Fibroblast of lung (primary cell): ENCODE results near the gene NFYC. TPM values are rescaled to one million over a fixed set of nuclear protein-coding genes. Genes with fewer than 3 reads are reported as not detected.

Source experiments
- DNase-seq, 2 donors: peaks; one replicate each; pipeline versions ENCODE4 v3.0.0 to v3.0.0-alpha.2; 2010; ENCODE audit warnings: low read depth in 2 of 2
- H2AFZ ChIP-seq: 2 replicates; pipeline ENCODE4 v1.5.1; 2012; ENCODE audit warnings: low read length, control low read depth, inconsistent platforms
- H3K27ac ChIP-seq: 2 replicates; pipeline ENCODE4 v1.5.1; 2011; ENCODE audit warnings: low read length, control low read depth; ENCODE audit not compliant: insufficient read depth
- H3K27me3 ChIP-seq: 2 replicates; pipeline ENCODE4 v1.5.1; 2011; ENCODE audit warnings: mild to moderate bottlenecking, low read length; ENCODE audit not compliant: control insufficient read depth, insufficient read depth
- H3K36me3 ChIP-seq: 2 replicates; pipeline ENCODE4 v1.5.1; 2011; ENCODE audit warnings: low read length; ENCODE audit not compliant: control insufficient read depth, insufficient read depth
- H3K4me1 ChIP-seq: 2 replicates; pipeline ENCODE4 v1.5.1; 2011; ENCODE audit warnings: low read length; ENCODE audit not compliant: control insufficient read depth, insufficient read depth; ENCODE audit errors: extremely low read depth
- H3K4me2 ChIP-seq: 2 replicates; pipeline ENCODE4 v1.5.1; 2011; ENCODE audit warnings: low read length, control low read depth; ENCODE audit not compliant: insufficient read depth; ENCODE audit errors: extremely low read depth
- H3K4me3 ChIP-seq, 4 experiments: fragments of 200-600 bp in 1 of 4; sonication (generic) in 1 of 4; replicated peaks in 1 of 4; 2 replicates each; pipeline ENCODE4 v1.5.1; 2011 to 2016; ENCODE audit warnings: low read length in 4 of 4, low read depth in 3 of 4, mild to moderate bottlenecking in 3 of 4, control low read depth in 2 of 4, inconsistent platforms in 1 of 4, mixed read lengths in 1 of 4; ENCODE audit not compliant: insufficient read depth in 1 of 4; ENCODE audit errors: control extremely low read depth in 1 of 4
- H3K79me2 ChIP-seq: 2 replicates; pipeline ENCODE4 v1.5.1; 2012; ENCODE audit warnings: mild to moderate bottlenecking, low read length, inconsistent platforms; ENCODE audit not compliant: control insufficient read depth, insufficient read depth
- H3K9ac ChIP-seq: 2 replicates; pipeline ENCODE4 v1.5.1; 2011; ENCODE audit warnings: mild to moderate bottlenecking, low read length, control low read depth; ENCODE audit not compliant: insufficient read depth
- H3K9me3 ChIP-seq: 2 replicates; pipeline ENCODE4 v1.5.1; 2012; ENCODE audit warnings: low read depth, low read length; ENCODE audit not compliant: control insufficient read depth, insufficient read depth
- H4K20me1 ChIP-seq: 2 replicates; pipeline ENCODE4 v1.5.1; 2011; ENCODE audit warnings: low read length; ENCODE audit not compliant: control insufficient read depth, insufficient read depth; ENCODE audit errors: extremely low read depth
- EZH2 ChIP-seq: IDR thresholded peaks from 2 replicates; pipeline ENCODE4 v1.5.1; 2012; ENCODE audit warnings: low read length, control low read depth, mild to moderate bottlenecking; ENCODE audit errors: missing control alignments
- polyA plus RNA-seq, 2 donors: library from polyadenylated mRNA; depleted of rRNA in 1 of 2; stranded (reverse) in 1 of 2; unstranded in 1 of 2; fragments of >200 nt; gene quantifications; 2 replicates each; pipeline ENCODE4 v1.2.1, GENCODE V29; 2011 to 2012; ENCODE audit warnings: missing spikeins in 1 of 2
- total RNA-seq: library from RNA; depleted of rRNA; stranded (reverse); fragments of >200 nt; gene quantifications from 2 replicates; pipeline ENCODE4 v1.2.1, GENCODE V29; 2014
- TF ChIP-seq, protein P1 (sequence below), 2 donors: IDR thresholded peaks in 1 of 2; conservative IDR thresholded peaks in 1 of 2; 1 replicate in 1 of 2; 2 replicates in 1 of 2; pipeline ENCODE4 v1.5.1; 2011 to 2012; ENCODE audit warnings: low read length in 2 of 2, control low read depth in 1 of 2, inconsistent platforms in 1 of 2, low read depth in 1 of 2, mild to moderate bottlenecking in 1 of 2

NFYC gene
- total and polyA plus RNA-seq, 2 donors (not counting 1 experiment from before 2014, with no cell fraction given), result 23.8 to 31.0 TPM

DNA sequence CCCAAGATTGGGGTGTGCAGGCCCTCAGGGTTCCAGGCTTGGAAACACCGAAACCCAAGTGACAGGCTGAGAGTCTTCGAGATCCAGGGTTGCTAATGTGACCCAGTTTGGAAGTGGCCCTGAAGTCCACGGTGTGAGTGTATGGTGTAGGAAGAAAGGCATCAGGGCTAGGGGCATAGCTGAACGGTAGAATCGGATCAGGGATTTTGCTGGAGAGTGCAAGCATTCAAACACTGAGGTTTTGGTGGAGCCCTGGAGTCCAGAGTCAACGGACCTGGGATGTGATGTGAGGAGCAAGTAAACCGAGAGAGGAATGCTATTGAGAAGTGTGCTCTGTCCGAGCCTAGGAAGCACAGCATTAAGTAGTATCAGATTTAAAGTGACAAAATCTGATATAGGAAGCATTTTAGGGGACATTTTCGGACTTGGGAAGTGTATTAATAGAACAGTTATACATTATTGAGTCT is 958 bp downstream of the NFYC start:
- peak; percentile 22 to 40 for DNase-seq

DNA sequence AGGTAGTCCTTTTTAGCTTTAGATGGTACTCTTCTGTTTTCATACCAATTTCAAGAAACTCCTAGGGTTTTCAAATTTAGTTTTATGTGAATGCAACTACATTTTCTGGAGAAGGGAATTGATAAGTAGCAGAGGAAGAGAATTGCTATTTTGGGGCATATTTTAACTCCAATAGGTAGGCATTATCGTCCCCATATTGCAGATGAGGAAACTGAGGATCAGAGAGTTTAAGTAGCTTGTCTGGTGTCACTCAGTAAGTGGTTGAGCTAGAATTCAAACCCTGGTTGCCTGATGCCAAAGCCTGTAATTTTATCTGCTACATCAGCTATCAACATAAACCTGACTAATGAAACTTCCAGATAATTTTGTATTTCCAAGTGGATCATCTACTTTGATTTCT is 1.9 kb downstream of the NFYC start:
- H4K20me1 ChIP-seq, result no peaks in the 10 kb centered on the region
- H2AFZ ChIP-seq, result no peak overlapping the region

More for the DNA sequence above, 958 bp downstream of the NFYC start:
- peak overlapping the region; percentile 98 for H3K9ac ChIP-seq
- H3K36me3 ChIP-seq, result no peaks in the 10 kb centered on the region
- H2AFZ ChIP-seq, result peak overlapping the region; percentile 89
- peak overlapping the region; percentile 98 for H3K27ac ChIP-seq
- no peaks in the 10 kb centered on the region for H3K9me3 ChIP-seq
- H3K4me1 ChIP-seq, result peaks cover 2% of the 10 kb centered on the region
- no peaks in the 10 kb centered on the region for H3K27me3 ChIP-seq
- H3K4me2 ChIP-seq, result peak overlapping the region; percentile 99
- H3K79me2 ChIP-seq, result peaks cover 50% of the 10 kb centered on the region
- peak overlapping the region; percentile 82 to 96 (median 90) for H3K4me3 ChIP-seq
- no peaks in the 10 kb centered on the region for H4K20me1 ChIP-seq
- TF ChIP-seq EZH2, result no peak
- TF ChIP-seq, protein P1, sequence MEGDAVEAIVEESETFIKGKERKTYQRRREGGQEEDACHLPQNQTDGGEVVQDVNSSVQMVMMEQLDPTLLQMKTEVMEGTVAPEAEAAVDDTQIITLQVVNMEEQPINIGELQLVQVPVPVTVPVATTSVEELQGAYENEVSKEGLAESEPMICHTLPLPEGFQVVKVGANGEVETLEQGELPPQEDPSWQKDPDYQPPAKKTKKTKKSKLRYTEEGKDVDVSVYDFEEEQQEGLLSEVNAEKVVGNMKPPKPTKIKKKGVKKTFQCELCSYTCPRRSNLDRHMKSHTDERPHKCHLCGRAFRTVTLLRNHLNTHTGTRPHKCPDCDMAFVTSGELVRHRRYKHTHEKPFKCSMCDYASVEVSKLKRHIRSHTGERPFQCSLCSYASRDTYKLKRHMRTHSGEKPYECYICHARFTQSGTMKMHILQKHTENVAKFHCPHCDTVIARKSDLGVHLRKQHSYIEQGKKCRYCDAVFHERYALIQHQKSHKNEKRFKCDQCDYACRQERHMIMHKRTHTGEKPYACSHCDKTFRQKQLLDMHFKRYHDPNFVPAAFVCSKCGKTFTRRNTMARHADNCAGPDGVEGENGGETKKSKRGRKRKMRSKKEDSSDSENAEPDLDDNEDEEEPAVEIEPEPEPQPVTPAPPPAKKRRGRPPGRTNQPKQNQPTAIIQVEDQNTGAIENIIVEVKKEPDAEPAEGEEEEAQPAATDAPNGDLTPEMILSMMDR (conservative IDR thresholded peaks at IDR 0.05 in 1 of 2, IDR thresholded peaks at IDR 0.05 in 1 of 2; ENCODE audit: low read depth in 1 of 2, low read length in 2 of 2), result no peak

GRCh38 chr1:40694353-40694874 is 2.9 kb downstream of the NFYC start:
- TF ChIP-seq, protein P1 (conservative IDR thresholded peaks at IDR 0.05 in 1 of 2, IDR thresholded peaks at IDR 0.05 in 1 of 2; ENCODE audit: low read depth in 1 of 2, low read length in 2 of 2), result no peak
- no peak for TF ChIP-seq EZH2
- Histone ChIP-seq H3K4me2 (peak overlapping the region; percentile 21), H4K20me1 (no peaks in the 10 kb centered on the region), H3K9ac (no peak overlapping the region), H3K36me3 (no peaks in the 10 kb centered on the region), H3K4me3 (no peak overlapping the region), H2AFZ (no peak overlapping the region), H3K4me1 (peaks cover 2% of the 10 kb centered on the region), H3K27ac (no peak overlapping the region), H3K27me3 (no peaks in the 10 kb centered on the region), H3K79me2 (peaks cover 59% of the 10 kb centered on the region), H3K9me3 (no peaks in the 10 kb centered on the region)
- DNase-seq, result no peak

More for the DNA sequence above, 1.9 kb downstream of the NFYC start:
- no peaks in the 10 kb centered on the region for H3K9me3 ChIP-seq
- H3K4me3 ChIP-seq, result peak overlapping the region; percentile 82 to 96 (median 90)
- DNase-seq, result no peak
- no peaks in the 10 kb centered on the region for H3K27me3 ChIP-seq
- TF ChIP-seq, protein P1 (conservative IDR thresholded peaks at IDR 0.05 in 1 of 2, IDR thresholded peaks at IDR 0.05 in 1 of 2; ENCODE audit: low read depth in 1 of 2, low read length in 2 of 2), result no peak
- no peak for TF ChIP-seq EZH2
- no peak overlapping the region for H3K27ac ChIP-seq
- peak overlapping the region; percentile 99 for H3K4me2 ChIP-seq
- H3K79me2 ChIP-seq, result peaks cover 57% of the 10 kb centered on the region
- H3K4me1 ChIP-seq, result peaks cover 2% of the 10 kb centered on the region
- no peak overlapping the region for H3K9ac ChIP-seq
- H3K36me3 ChIP-seq, result no peaks in the 10 kb centered on the region
